GM19438 (cell line): ENCODE measurements around the gene FCHSD2.
"Not testable (repeated sequence)": the region's sequence is repeated elsewhere in the genome, so short reads cannot be mapped to it uniquely, and the experiment has no call there.

Experiments
- ATAC-seq: cut with Tn5 transposase; IDR thresholded peaks from one replicate; pipeline ENCODE4 v1.9.1; 2021; ENCODE audit warnings: low read depth; ENCODE audit not compliant: unreplicated experiment

Gene FCHSD2

DNA sequence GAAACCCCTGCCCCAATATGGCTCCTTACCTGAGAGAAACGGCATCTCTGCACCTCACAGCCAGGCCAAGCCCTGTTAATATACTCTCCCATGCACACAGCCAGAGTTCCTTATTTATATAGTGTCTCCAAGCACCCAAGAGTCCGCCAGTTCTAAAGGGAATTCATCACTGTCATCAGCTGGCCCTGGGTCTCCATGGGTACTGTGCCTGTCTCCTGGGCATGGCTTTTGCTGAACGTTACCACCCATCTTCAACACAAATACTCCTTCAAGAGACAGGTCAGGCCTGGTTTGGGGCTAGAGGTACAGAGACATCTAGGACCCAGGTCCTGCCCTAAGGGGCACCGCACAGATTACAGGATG is 329.5 kb downstream of the FCHSD2 start:
- ATAC-seq, result no peak

DNA sequence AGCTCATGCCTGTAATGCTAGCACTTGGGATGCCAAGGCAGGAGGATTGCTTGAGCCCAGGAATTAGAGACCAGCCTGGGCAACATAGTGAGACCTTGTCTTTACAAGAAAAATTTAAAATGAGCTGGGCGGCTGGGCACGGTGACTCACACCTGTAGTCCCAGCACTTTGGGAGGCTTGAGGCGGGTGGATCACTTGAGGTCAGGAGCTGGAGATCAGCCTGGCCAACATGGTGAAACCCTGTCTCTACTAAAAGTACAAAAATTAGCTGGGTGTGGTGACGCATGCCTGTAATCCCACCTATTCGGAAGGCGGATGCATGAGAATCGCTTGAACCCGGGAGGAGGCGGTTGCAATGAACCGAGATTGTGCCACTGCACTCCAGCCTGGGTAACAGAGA is 330.4 kb downstream of the FCHSD2 start:
- ATAC-seq, result not testable (repeated sequence)

DNA sequence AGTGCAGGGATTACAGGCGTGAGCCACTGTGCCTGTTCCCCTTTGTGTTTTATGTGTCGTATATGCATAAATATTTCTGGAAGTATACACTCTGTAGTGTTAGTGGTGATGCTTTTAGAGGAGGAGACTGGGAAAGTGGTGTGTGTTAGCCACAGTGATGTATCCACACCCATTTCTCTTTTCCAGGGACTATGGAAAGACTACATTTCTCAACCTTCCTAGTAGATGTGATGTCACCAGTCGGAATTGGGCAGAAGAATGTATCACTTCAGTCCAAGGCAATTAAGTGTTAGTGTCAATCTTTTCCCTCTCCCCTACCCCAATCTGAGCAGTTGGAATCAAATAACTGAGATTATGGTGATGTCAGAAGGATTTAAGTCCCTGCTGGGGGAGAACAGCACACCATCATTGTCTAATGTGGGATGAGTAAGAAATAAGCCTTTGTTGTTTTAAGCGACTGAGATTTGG is 333.8 kb downstream of the FCHSD2 start:
- ATAC-seq, result no peak

DNA sequence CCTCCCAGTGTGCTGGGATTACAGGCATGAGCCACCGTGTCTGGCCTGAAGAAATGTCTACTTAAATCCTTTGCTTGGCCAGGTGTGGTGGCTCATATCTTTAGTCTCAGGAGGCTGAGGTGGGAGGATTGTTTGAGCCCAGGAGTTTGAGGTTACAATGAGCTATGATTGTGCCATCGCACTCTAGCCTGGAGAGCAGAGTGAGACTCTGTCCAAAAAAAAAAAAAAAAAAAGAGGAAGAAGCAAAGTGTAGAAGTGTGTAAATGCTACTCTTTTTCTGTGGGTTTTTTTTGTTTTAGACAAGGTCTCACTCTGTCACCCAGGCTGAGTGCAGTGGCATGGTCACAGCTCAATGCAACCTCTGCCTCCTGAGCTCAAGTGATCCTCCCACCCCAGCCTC is 334.3 kb downstream of the FCHSD2 start:
- ATAC-seq, result no peak

- ATAC-seq, result no peak
These were observed 335.0 kb downstream of the FCHSD2 start for GRCh38 chr11:72807021-72807693.

GRCh38 chr11:72806378-72806777 is 335.7 kb downstream of the FCHSD2 start:
- ATAC-seq, result not testable (repeated sequence)

DNA sequence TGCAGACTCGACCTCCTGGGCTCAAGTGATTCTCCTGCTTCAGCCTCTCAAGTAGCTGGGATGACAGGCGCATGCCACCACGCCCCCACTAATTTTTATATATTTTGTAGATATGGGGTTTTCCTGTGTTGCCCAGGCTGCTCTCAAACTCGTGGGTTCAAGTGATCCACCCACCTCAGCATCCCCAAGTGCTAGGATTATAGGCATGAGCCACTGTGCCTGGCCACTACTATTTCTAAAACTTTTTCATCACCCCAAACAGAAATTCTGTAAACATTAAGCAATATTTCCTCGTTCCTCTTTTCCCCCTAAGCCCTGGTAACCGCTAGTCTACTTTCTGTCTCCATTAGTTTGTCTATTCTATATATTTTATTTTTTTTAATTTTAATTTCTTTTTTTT is 336.9 kb downstream of the FCHSD2 start:
- no peak for ATAC-seq

GRCh38 chr11:72802822-72803221 is 339.3 kb downstream of the FCHSD2 start:
- ATAC-seq, result no peak

DNA sequence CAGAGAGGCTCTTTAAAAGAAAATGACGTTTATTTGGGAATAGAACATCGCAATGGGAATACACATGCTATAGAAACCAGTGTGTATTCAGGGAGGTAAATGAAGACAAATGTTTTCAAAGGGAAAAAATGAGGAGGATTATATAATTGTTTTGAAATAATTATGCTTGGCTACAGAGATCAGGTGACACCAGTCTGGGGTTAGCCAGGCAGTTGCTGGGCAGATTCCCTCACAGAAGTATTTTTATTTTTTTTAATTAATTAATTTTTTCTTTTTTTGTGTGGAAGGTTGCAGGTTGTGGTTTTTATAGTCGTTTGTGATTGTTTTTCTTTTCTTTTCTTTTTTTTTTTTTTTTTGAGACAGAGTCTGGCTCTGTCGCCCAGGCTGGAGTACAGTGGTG is 342.7 kb downstream of the FCHSD2 start:
- no peak for ATAC-seq

DNA sequence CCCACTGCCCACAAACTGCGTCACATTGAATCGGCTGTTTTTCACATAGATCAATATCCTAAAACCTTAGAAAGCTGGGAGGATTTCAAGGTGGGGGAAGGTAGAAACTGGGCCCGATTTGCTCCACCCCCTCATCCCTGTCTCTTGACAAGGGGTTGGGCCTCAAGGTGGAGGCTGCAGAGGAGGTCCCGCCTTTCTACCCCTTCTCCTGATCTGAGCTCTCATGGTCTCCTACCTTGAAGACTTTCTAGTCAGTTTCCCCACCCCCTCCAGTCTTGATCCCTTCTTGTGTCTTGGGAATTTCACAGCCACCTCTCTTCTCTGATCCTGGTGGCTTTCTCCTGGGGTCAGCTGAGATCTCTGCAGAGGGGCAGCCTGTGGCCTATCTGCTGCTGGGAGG is 343.8 kb downstream of the FCHSD2 start:
- no peak for ATAC-seq

GRCh38 chr11:72793425-72794367 is 348.4 kb downstream of the FCHSD2 start, which contains the start of gene STARD10:
TSS of gene STARD10 (minus strand) at chr11:72794047. CDS start at chr11:72781181, 12,866 bp downstream.
- peak; percentile 85 for ATAC-seq

DNA sequence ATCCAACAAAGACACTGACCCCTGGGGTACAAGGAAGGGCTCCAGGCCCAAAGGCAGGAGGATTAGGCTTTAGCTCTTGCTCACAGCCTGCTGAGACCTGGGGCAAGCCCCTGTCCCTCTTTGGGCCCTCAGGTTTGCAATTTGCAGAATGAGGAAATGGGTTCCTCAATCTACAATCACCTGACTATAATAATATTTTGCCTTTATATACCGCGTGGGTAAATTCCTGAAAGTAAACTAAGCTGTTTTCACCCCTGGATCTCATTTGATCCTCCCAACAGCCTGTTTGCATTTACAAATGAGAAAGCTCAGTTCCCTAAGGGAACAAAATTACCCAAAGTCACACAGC is 349.1 kb downstream of the FCHSD2 start:
- no peak for ATAC-seq

DNA sequence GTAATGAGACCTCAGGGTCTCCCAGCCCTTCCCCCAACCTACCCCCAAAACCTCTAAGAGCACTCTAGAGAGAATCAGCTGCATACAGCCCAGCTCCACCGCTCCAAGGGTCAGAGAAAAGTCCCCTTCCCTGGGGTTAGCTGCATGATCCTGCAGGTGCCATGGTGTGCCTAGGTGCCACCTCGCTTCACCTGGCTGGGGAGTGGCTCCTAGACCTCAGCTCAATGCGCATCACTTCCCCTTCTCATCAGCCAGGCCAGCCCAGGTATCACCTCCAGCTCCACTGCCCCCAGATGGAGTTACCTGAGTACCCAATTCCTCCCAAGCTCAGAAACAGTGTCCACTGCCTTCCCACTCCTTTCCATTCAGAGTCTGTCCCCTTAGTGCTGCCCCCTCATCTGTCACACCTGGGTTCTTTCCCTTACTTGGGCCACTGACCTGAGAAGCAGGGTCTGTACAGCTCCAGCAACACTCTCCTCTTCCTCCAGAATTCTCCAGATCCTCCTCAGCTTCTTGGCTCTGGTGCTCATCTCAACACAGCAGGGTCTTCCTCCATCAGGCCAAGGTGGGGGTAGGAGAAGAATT is 349.6 kb downstream of the FCHSD2 start:
- ATAC-seq, result no peak

- not testable (repeated sequence) for ATAC-seq
These were observed 350.9 kb downstream of the FCHSD2 start for GRCh38 chr11:72791228-72791627.

DNA sequence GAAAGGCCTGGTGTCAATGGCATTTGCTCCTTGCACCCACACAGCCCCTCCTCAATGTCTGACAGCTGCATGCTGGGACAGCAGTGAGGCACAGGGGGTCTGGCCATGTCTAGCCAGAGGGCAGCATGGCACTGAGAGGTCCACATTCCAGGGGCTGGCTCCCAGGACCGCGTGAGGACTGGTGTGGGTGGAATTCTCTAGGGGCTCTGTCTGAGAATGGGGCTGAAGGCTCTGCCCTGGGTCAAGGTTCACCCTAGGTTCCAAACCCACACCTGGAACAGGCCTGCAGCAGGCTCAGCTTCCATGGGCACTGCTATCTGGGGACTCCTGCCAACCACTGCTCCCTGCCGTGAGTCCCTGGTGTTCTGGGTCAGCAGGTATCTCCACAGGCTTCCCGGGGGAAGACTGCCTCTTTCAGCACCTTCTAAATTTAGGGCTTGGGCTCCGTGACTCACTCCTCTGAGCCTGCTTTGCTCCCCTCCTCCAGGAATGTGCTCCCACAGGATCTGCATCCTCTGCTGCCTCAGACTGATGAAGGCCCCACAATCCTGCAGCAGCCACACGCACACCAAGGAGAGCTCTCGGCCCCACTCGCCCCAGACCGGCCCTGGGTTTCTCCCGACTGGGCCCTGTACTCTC is 352.5 kb downstream of the FCHSD2 start:
- no peak for ATAC-seq

- no peak for ATAC-seq
These were observed 353.9 kb downstream of the FCHSD2 start for GRCh38 chr11:72788241-72788640.

- no peak for ATAC-seq
These were observed 354.7 kb downstream of the FCHSD2 start for GRCh38 chr11:72787216-72788104.
